ENCODE data around the gene TANC1. TPM values are rescaled to one million over a fixed set of nuclear protein-coding genes. Genes with fewer than 3 reads are reported as not detected.

Gene TANC1
- total and polyA plus RNA-seq, 2 experiments from 2014 or later: 2.8 to 9.5 TPM

DNA sequence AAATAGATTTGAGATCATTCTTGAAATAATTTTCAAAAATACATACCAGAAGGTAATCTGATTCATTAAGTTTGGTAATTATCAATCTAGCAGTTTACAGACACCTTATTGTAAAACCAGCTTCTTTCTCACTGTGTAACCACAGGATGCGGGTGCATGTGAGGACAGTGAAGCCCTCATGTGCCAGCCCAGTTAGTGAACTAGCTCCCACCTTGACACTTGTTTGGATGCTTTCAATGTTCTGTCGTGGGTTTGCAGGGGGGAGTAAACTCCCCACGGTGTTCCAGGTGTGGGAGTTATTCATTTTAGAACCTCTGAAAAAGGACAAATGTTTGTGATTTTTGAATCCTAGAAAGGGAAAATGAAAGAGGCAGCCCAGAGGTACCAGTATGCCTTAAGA lies 259.0 kb downstream of the TANC1 start:
- Histone ChIP-seq H3F3A (replicated peaks; ENCODE audit: low read depth) (no peaks in the 10 kb centered on the region), H3K27ac (ENCODE audit: low read depth) (no peak overlapping the region), H3K9me2 (ENCODE audit: insufficient read depth) (no peaks in the 10 kb centered on the region), H3K36me3 (ENCODE audit: insufficient read depth) (no peaks in the 10 kb centered on the region), H3K79me2 (replicated peaks; ENCODE audit: insufficient read depth) (no peaks in the 10 kb centered on the region), H3K4me3 (no peak overlapping the region), H3K4me2 (no peak overlapping the region), H3K4me1 (ENCODE audit: insufficient read depth) (no peaks in the 10 kb centered on the region), H2AFZ (no peak overlapping the region), H4K20me1 (replicated peaks; ENCODE audit: insufficient read depth) (0 out of 2 replicates have a peak, but pooled peaks cover 4% of the 10 kb centered on the region), H3K27me3 (ENCODE audit: insufficient read depth) (no peaks in the 10 kb centered on the region)
- no peak overlapping the region for H3K4me3 Mint-ChIP-seq
- H3K9me3 Mint-ChIP-seq: no peaks in the 10 kb centered on the region
- H3K27me3 Mint-ChIP-seq (ENCODE audit: insufficient read depth, low read depth, poor library complexity): peaks cover 7% of the 10 kb centered on the region
- DNase-seq (ENCODE audit: low spot score) (no peak), ATAC-seq (no peak)
- no peaks in the 10 kb centered on the region for H3K4me1 Mint-ChIP-seq
- peaks cover 8% of the 10 kb centered on the region; the same call in 2 of the 3 replicates for H3K36me3 Mint-ChIP-seq (ENCODE audit: low read depth)
- no peak for TF ChIP-seq ZNF331 (CRISPR knock-in tag; IDR thresholded peaks at IDR 0.05; ENCODE audit: low read depth)
- TF ChIP-seq CTCF (conservative IDR thresholded peaks at IDR 0.05; ENCODE audit: low read depth in 2 of 2): no peak
- TF ChIP-seq, protein P1, sequence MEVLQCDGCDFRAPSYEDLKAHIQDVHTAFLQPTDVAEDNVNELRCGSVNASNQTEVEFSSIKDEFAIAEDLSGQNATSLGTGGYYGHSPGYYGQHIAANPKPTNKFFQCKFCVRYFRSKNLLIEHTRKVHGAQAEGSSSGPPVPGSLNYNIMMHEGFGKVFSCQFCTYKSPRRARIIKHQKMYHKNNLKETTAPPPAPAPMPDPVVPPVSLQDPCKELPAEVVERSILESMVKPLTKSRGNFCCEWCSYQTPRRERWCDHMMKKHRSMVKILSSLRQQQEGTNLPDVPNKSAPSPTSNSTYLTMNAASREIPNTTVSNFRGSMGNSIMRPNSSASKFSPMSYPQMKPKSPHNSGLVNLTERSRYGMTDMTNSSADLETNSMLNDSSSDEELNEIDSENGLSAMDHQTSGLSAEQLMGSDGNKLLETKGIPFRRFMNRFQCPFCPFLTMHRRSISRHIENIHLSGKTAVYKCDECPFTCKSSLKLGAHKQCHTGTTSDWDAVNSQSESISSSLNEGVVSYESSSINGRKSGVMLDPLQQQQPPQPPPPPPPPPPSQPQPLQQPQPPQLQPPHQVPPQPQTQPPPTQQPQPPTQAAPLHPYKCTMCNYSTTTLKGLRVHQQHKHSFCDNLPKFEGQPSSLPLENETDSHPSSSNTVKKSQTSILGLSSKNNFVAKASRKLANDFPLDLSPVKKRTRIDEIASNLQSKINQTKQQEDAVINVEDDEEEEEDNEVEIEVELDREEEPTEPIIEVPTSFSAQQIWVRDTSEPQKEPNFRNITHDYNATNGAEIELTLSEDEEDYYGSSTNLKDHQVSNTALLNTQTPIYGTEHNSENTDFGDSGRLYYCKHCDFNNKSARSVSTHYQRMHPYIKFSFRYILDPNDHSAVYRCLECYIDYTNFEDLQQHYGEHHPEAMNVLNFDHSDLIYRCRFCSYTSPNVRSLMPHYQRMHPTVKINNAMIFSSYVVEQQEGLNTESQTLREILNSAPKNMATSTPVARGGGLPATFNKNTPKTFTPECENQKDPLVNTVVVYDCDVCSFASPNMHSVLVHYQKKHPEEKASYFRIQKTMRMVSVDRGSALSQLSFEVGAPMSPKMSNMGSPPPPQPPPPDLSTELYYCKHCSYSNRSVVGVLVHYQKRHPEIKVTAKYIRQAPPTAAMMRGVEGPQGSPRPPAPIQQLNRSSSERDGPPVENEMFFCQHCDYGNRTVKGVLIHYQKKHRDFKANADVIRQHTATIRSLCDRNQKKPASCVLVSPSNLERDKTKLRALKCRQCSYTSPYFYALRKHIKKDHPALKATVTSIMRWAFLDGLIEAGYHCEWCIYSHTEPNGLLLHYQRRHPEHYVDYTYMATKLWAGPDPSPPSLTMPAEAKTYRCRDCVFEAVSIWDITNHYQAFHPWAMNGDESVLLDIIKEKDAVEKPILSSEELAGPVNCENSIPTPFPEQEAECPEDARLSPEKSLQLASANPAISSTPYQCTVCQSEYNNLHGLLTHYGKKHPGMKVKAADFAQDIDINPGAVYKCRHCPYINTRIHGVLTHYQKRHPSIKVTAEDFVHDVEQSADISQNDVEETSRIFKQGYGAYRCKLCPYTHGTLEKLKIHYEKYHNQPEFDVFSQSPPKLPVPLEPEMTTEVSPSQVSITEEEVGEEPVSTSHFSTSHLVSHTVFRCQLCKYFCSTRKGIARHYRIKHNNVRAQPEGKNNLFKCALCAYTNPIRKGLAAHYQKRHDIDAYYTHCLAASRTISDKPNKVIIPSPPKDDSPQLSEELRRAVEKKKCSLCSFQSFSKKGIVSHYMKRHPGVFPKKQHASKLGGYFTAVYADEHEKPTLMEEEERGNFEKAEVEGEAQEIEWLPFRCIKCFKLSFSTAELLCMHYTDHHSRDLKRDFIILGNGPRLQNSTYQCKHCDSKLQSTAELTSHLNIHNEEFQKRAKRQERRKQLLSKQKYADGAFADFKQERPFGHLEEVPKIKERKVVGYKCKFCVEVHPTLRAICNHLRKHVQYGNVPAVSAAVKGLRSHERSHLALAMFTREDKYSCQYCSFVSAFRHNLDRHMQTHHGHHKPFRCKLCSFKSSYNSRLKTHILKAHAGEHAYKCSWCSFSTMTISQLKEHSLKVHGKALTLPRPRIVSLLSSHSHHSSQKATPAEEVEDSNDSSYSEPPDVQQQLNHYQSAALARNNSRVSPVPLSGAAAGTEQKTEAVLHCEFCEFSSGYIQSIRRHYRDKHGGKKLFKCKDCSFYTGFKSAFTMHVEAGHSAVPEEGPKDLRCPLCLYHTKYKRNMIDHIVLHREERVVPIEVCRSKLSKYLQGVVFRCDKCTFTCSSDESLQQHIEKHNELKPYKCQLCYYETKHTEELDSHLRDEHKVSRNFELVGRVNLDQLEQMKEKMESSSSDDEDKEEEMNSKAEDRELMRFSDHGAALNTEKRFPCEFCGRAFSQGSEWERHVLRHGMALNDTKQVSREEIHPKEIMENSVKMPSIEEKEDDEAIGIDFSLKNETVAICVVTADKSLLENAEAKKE (CRISPR knock-in tag; IDR thresholded peaks at IDR 0.05): no peak
- no peak for TF ChIP-seq POLR2AphosphoS5 (IDR thresholded peaks at IDR 0.05; ENCODE audit: low read depth)
- no peak for TF ChIP-seq REST (IDR thresholded peaks at IDR 0.05; ENCODE audit: unreplicated experiment)
- no peak for TF ChIP-seq NANOG (IDR thresholded peaks at IDR 0.05; ENCODE audit: borderline replicate concordance)
- no peak for TF ChIP-seq ETS1 (IDR thresholded peaks at IDR 0.05)
- no peak for TF ChIP-seq CREB1 (CRISPR knock-in tag; IDR thresholded peaks at IDR 0.05; ENCODE audit: low read depth)
- no peak for TF ChIP-seq STAT1 (IDR thresholded peaks at IDR 0.05; ENCODE audit: unreplicated experiment)
- TF ChIP-seq EZH2phosphoT487 (IDR thresholded peaks at IDR 0.05; ENCODE audit: unreplicated experiment): no peak
- no peak for TF ChIP-seq EZH2 (IDR thresholded peaks at IDR 0.05; ENCODE audit: low read depth, unreplicated experiment)
- no peak for TF ChIP-seq ZNF114 (CRISPR knock-in tag; IDR thresholded peaks at IDR 0.05)
- no peak for TF ChIP-seq JUNB (IDR thresholded peaks at IDR 0.05; ENCODE audit: unreplicated experiment)
- H3K27ac Mint-ChIP-seq: no peak overlapping the region
